GM12878 (cell line): ENCODE results near the gene NTN3. TPM values are rescaled to one million over a fixed set of nuclear protein-coding genes. Genes with fewer than 3 reads are reported as not detected.

ENCODE experiments used
- ATAC-seq: fragments of 200-7000 bp; cut with Tn5 transposase; 3 replicates; pipeline ENCODE4 v1.9.1; 2020; ENCODE audit warnings: mild to moderate bottlenecking, moderate library complexity
- BruUV-seq: library from RNA; stranded (reverse); fragments of 400-500 nt; replicated peaks from 2 replicates; lab custom pipeline; 2021; lab: Mats Ljungman, UMichigan
- CTCF ChIA-PET: fragments of 300-600 bp; sonication (Branson Sonifier 250); formaldehyde crosslinking; extraction: SDS; loops from one replicate; lab custom pipeline; 2021; ENCODE audit warnings: inconsistent platforms; lab: Yijun Ruan, JAX
- POLR2A ChIA-PET: fragments of 350-600 bp; formaldehyde crosslinking; extraction: SDS; loops from one replicate; lab custom pipeline; 2021; ENCODE audit warnings: inconsistent platforms; lab: Charles Lee
- RAD21 ChIA-PET: fragments of 300-600 bp; sonication (Branson Sonifier 250); formaldehyde crosslinking; loops from one replicate; lab custom pipeline; 2023; ENCODE audit warnings: antibody characterized with exemption; ENCODE audit not compliant: unreplicated experiment; lab: Charles Lee
- SMC1A ChIA-PET: fragments of 300-600 bp; sonication (Branson Sonifier 250); formaldehyde crosslinking; loops from one replicate; lab custom pipeline; 2023; ENCODE audit not compliant: unreplicated experiment, uncharacterized antibody; lab: Charles Lee
- DNase-seq: peaks from one replicate; pipeline ENCODE4 v3.0.0-alpha.2; 2011; ENCODE audit warnings: low read depth, low spot score
- FAIRE-seq: peaks from 3 replicates; lab custom pipeline; 2011; peaks lifted over from hg19 to GRCh38; lab: Jason Lieb, UNC
- H2AFZ ChIP-seq: 2 replicates; pipeline ENCODE4 v1.6.0; 2011; ENCODE audit warnings: low read depth, low read length, control low read depth; ENCODE audit not compliant: control insufficient read depth
- H3K27ac ChIP-seq: 2 replicates; pipeline ENCODE4 v1.5.1; 2011; ENCODE audit warnings: control low read depth; ENCODE audit not compliant: control insufficient read depth, insufficient read depth
- H3K27me3 ChIP-seq, 2 experiments: replicated peaks in 1 of 2; 2 replicates each; pipeline versions ENCODE4 v1.6.0 to v1.6.1; 2011; ENCODE audit warnings: low read length in 1 of 2; ENCODE audit not compliant: control insufficient read depth in 2 of 2, insufficient read depth in 2 of 2
- H3K36me3 ChIP-seq, 2 experiments: 2 replicates each; pipeline ENCODE4 v1.5.1; 2011; ENCODE audit warnings: low read length in 1 of 2; ENCODE audit not compliant: control insufficient read depth in 2 of 2, insufficient read depth in 2 of 2
- H3K4me1 ChIP-seq: 2 replicates; pipeline ENCODE4 v1.6.1; 2011; ENCODE audit warnings: mild to moderate bottlenecking, low read length, moderate library complexity, mixed read lengths; ENCODE audit not compliant: control insufficient read depth, insufficient read depth
- H3K4me2 ChIP-seq: 2 replicates; pipeline ENCODE4 v1.6.0; 2011; ENCODE audit warnings: control low read depth; ENCODE audit not compliant: control insufficient read depth, insufficient read depth
- H3K4me3 ChIP-seq: fragments of 200-600 bp; sonication (generic); 2 replicates; pipeline ENCODE4 v1.5.1; 2016
- H3K79me2 ChIP-seq: 2 replicates; pipeline ENCODE4 v1.6.0; 2011; ENCODE audit warnings: low read length; ENCODE audit not compliant: control insufficient read depth, insufficient read depth
- H3K9ac ChIP-seq: 2 replicates; pipeline ENCODE4 v1.8.0; 2011; ENCODE audit warnings: low read length, control low read depth, mixed read lengths; ENCODE audit not compliant: control insufficient read depth, insufficient read depth
- H3K9me3 ChIP-seq: replicated peaks from 3 replicates; pipeline ENCODE4 v1.5.1; 2011; ENCODE audit warnings: mild to moderate bottlenecking, low read length; ENCODE audit not compliant: control insufficient read depth, insufficient read depth
- H4K20me1 ChIP-seq: 2 replicates; pipeline ENCODE4 v1.6.0; 2011; ENCODE audit not compliant: control insufficient read depth, insufficient read depth
- EP300 ChIP-seq, 2 experiments: fragments of 150-350 bp in 1 of 2; IDR thresholded peaks; 2 replicates each; pipeline ENCODE4 v1.6.1; 2011 to 2012; ENCODE audit warnings: low read depth in 2 of 2, low read length in 2 of 2, borderline replicate concordance in 1 of 2, improper control_type of control experiment in 1 of 2, inconsistent platforms in 1 of 2; ENCODE audit not compliant: control insufficient read depth in 1 of 2
- JUND ChIP-seq: IDR thresholded peaks from 2 replicates; pipeline ENCODE4 v1.6.1; 2012; ENCODE audit warnings: low read depth, mild to moderate bottlenecking, low read length, improper control_type of control experiment, moderate library complexity
- MYB ChIP-seq: fragments of 150-350 bp; IDR thresholded peaks from 2 replicates; pipeline ENCODE4 v1.6.1; 2014; ENCODE audit warnings: mild to moderate bottlenecking, low read depth, low read length, borderline replicate concordance
- NFIC ChIP-seq: IDR thresholded peaks from 2 replicates; pipeline ENCODE4 v1.6.1; 2012; ENCODE audit warnings: low read depth, mild to moderate bottlenecking, inconsistent platforms, low read length, moderate library complexity
- ZNF384 ChIP-seq: IDR thresholded peaks from 2 replicates; pipeline ENCODE4 v1.6.1; 2012; ENCODE audit warnings: low read depth, mild to moderate bottlenecking, low read length, improper control_type of control experiment, borderline replicate concordance
- WGBS: methylation state at CpG from one replicate; pipeline ENCODE4 v1.1.6; 2016; ENCODE audit warnings: low lambda C conversion rate; ENCODE audit not compliant: insufficient replicate concordance, insufficient coverage; ENCODE audit errors: missing lambda C conversion rate; 5-methylcytosine and 5-hydroxymethylcytosine counted together
- in situ Hi-C: fragments of 300-500 bp; cut with MboI; formaldehyde crosslinking; loops from 9 replicates; pipeline ENCODE4 v1.14.3; 2018; ENCODE audit warnings: mixed read lengths
- intact Hi-C: fragments of 100-400 bp; cut with micrococcal nuclease; formaldehyde crosslinking; loops from one replicate; pipeline ENCODE4 v1.14.2; 2022; ENCODE audit not compliant: unreplicated experiment
- polyA plus RNA-seq, 11 experiments: library from polyadenylated mRNA; depleted of rRNA in 4 of 11; unstranded in 6 of 11; stranded (reverse) in 5 of 11; fragments of >200 nt; fragmentation: Nextera tagmentation in 4 of 11; fragmentation: Illumina TruSeq in 1 of 11; extraction: Ambion mirVana in 4 of 11; extraction: Trizol in 1 of 11; gene quantifications; 1 replicate in 1 of 11; 2 replicates in 10 of 11; pipeline versions ENCODE4 v1.2.1 to v1.2.3, GENCODE V29; 2011 to 2016; ENCODE audit warnings: inconsistent platforms in 2 of 11, missing spikeins in 2 of 11, low read depth in 1 of 11
- total RNA-seq, 4 experiments: library from RNA; depleted of rRNA in 3 of 4; stranded (reverse); fragments of >200 nt in 3 of 4; fragmentation: Illumina TruSeq in 1 of 4; extraction: Trizol in 1 of 4; gene quantifications; 2 replicates each; pipeline versions ENCODE4 v1.2.1 to v1.2.3, GENCODE V29; 2013 to 2021
- TF ChIP-seq, protein P1 (sequence below): IDR thresholded peaks from 2 replicates; pipeline ENCODE4 v1.6.1; 2012; ENCODE audit warnings: mild to moderate bottlenecking, low read depth, low read length
- TF ChIP-seq, protein P2 (sequence below): fragments of 450-650 bp; conservative IDR thresholded peaks from 2 replicates; pipeline ENCODE4 v1.6.1; 2017; ENCODE audit warnings: mild to moderate bottlenecking, moderate library complexity
- TF ChIP-seq, protein P3 (sequence below): IDR thresholded peaks from 2 replicates; pipeline ENCODE4 v1.6.1; 2012; ENCODE audit warnings: improper control_type of control experiment, low read depth, low read length; ENCODE audit not compliant: insufficient replicate concordance

NTN3 gene
- total and polyA plus RNA-seq, 10 of the 15 experiments (the other 5 are each of a cell fraction or from before 2014, with no cell fraction given) = 0.04 TPM; not detected in 9

DNA sequence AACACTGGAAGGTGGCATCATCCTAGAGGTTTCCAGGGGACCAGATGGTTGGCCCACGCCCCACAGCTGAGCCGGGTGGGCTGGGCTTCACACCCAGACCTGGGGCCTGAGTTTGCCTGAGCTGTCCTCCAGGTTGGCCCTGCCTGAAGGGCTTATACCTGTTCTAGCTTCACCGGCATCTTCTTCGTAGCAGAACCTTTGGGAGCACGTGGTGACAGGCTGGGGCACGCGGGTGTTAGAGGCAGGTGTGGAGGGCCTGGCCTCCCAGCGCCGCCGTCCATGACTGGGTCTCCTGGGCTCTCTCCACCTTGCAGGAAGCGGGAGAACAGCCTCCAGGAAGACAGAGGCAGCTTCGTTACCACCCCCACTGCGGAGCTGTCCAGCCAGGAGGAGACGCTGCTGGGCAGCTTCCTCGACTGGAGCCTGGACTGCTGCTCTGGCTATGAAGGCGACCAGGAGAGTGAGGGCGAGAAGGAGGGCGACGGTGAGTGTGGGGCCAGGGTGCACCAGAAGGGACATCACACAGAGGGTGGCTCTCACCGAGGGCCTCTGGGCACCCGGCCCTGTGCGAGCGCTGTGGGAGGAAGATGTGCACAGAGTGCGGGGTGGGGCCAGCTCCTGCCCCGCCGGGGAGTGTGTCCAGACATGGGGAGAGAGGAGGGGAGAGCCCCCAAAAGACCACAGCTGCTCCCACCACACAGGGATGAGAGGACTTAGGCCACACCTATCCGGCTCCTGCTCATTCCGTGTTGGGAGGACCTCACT, 15.8 kb upstream of the NTN3 start (continued):
- TF ChIP-seq, protein P1, sequence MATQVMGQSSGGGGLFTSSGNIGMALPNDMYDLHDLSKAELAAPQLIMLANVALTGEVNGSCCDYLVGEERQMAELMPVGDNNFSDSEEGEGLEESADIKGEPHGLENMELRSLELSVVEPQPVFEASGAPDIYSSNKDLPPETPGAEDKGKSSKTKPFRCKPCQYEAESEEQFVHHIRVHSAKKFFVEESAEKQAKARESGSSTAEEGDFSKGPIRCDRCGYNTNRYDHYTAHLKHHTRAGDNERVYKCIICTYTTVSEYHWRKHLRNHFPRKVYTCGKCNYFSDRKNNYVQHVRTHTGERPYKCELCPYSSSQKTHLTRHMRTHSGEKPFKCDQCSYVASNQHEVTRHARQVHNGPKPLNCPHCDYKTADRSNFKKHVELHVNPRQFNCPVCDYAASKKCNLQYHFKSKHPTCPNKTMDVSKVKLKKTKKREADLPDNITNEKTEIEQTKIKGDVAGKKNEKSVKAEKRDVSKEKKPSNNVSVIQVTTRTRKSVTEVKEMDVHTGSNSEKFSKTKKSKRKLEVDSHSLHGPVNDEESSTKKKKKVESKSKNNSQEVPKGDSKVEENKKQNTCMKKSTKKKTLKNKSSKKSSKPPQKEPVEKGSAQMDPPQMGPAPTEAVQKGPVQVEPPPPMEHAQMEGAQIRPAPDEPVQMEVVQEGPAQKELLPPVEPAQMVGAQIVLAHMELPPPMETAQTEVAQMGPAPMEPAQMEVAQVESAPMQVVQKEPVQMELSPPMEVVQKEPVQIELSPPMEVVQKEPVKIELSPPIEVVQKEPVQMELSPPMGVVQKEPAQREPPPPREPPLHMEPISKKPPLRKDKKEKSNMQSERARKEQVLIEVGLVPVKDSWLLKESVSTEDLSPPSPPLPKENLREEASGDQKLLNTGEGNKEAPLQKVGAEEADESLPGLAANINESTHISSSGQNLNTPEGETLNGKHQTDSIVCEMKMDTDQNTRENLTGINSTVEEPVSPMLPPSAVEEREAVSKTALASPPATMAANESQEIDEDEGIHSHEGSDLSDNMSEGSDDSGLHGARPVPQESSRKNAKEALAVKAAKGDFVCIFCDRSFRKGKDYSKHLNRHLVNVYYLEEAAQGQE = no peak
- TF ChIP-seq EP300 (IDR thresholded peaks at IDR 0.05; ENCODE audit: borderline replicate concordance in 1 of 2, control insufficient read depth in 1 of 2, low read depth in 2 of 2, low read length in 2 of 2) = no peak
- TF ChIP-seq ZNF384 = no peak
- TF ChIP-seq, all 136 proteins: peak for 0

DNA sequence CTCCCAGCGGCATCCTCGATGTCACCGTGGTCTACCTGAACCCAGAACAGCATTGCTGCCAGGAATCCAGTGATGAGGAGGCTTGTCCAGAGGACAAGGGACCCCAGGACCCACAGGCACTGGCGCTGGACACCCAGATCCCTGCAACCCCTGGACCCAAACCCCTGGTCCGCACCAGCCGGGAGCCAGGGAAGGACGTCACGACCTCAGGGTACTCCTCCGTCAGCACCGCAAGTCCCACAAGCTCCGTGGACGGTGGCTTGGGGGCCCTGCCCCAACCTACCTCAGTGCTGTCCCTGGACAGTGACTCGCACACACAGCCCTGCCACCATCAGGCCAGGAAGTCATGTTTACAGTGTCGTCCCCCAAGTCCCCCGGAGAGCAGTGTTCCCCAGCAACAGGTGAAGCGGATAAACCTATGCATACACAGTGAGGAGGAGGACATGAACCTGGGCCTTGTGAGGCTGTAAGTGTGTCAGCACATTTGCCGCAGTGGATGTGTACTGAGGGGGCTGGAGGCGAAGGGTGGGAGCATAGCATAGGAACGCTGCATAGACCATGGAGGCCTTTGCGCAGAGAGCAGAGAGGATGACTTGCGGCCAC, 14.4 kb upstream of the NTN3 start:
- no peak overlapping the region for H3K27ac ChIP-seq
- H3K9me3 ChIP-seq = no peaks in the 10 kb centered on the region
- no TSS peak for BruUV-seq
- FAIRE-seq (no peak), DNase-seq (no peak), ATAC-seq (no peak)
- 94% methylated on average over 21 of the region's 21 CpGs for WGBS
- H4K20me1 ChIP-seq = no peaks in the 10 kb centered on the region
- H3K27me3 ChIP-seq = no peaks in the 10 kb centered on the region
- H3K36me3 ChIP-seq = peaks cover 16 to 45% of the 10 kb centered on the region in 2 experiments; a peak in 3 of 4 replicates
- H2AFZ ChIP-seq = no peak overlapping the region
- POLR2A ChIA-PET = no interaction called here
- no peak overlapping the region for H3K4me3 ChIP-seq
- peaks cover 6% of the 10 kb centered on the region for H3K79me2 ChIP-seq
- in situ Hi-C loops = no loop called here
- RAD21 ChIA-PET = no interaction called here
- H3K9ac ChIP-seq = no peak overlapping the region
- SMC1A ChIA-PET = no interaction called here
- TF ChIP-seq, protein P2, sequence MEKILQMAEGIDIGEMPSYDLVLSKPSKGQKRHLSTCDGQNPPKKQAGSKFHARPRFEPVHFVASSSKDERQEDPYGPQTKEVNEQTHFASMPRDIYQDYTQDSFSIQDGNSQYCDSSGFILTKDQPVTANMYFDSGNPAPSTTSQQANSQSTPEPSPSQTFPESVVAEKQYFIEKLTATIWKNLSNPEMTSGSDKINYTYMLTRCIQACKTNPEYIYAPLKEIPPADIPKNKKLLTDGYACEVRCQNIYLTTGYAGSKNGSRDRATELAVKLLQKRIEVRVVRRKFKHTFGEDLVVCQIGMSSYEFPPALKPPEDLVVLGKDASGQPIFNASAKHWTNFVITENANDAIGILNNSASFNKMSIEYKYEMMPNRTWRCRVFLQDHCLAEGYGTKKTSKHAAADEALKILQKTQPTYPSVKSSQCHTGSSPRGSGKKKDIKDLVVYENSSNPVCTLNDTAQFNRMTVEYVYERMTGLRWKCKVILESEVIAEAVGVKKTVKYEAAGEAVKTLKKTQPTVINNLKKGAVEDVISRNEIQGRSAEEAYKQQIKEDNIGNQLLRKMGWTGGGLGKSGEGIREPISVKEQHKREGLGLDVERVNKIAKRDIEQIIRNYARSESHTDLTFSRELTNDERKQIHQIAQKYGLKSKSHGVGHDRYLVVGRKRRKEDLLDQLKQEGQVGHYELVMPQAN = no peak
- TF ChIP-seq, protein P3, sequence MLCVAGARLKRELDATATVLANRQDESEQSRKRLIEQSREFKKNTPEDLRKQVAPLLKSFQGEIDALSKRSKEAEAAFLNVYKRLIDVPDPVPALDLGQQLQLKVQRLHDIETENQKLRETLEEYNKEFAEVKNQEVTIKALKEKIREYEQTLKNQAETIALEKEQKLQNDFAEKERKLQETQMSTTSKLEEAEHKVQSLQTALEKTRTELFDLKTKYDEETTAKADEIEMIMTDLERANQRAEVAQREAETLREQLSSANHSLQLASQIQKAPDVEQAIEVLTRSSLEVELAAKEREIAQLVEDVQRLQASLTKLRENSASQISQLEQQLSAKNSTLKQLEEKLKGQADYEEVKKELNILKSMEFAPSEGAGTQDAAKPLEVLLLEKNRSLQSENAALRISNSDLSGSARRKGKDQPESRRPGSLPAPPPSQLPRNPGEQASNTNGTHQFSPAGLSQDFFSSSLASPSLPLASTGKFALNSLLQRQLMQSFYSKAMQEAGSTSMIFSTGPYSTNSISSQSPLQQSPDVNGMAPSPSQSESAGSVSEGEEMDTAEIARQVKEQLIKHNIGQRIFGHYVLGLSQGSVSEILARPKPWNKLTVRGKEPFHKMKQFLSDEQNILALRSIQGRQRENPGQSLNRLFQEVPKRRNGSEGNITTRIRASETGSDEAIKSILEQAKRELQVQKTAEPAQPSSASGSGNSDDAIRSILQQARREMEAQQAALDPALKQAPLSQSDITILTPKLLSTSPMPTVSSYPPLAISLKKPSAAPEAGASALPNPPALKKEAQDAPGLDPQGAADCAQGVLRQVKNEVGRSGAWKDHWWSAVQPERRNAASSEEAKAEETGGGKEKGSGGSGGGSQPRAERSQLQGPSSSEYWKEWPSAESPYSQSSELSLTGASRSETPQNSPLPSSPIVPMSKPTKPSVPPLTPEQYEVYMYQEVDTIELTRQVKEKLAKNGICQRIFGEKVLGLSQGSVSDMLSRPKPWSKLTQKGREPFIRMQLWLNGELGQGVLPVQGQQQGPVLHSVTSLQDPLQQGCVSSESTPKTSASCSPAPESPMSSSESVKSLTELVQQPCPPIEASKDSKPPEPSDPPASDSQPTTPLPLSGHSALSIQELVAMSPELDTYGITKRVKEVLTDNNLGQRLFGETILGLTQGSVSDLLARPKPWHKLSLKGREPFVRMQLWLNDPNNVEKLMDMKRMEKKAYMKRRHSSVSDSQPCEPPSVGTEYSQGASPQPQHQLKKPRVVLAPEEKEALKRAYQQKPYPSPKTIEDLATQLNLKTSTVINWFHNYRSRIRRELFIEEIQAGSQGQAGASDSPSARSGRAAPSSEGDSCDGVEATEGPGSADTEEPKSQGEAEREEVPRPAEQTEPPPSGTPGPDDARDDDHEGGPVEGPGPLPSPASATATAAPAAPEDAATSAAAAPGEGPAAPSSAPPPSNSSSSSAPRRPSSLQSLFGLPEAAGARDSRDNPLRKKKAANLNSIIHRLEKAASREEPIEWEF = no peak
- TF ChIP-seq NFIC (no peak), JUND (no peak), MYB (no peak)
- intact Hi-C loops = no loop called here
- CTCF ChIA-PET = no interaction called here
- no peak overlapping the region for H3K4me2 ChIP-seq
- H3K4me1 ChIP-seq = peaks cover 8% of the 10 kb centered on the region; the same call in 1 of the 2 replicates
